Ascending aorta (tissue), 2 donors: Measurements from ENCODE around the gene UIMC1. TPM values are rescaled to one million over a fixed set of nuclear protein-coding genes. Genes with fewer than 3 reads are reported as not detected.

Experiments used
- DNase-seq, 2 donors: peaks; one replicate each; pipeline ENCODE4 v3.0.0-alpha.2; 2019; ENCODE audit warnings: low spot score in 2 of 2
- H3K27ac ChIP-seq, 2 donors: fragments of 200-600 bp; sonication (generic); one replicate each; pipeline ENCODE4 v1.5.1; 2016 to 2017; ENCODE audit warnings: mild to moderate bottlenecking in 1 of 2
- H3K27me3 ChIP-seq: fragments of 200-600 bp; sonication (generic); one replicate; pipeline ENCODE4 v1.5.1; 2017
- H3K36me3 ChIP-seq, 2 donors: fragments of 200-600 bp; sonication (generic); one replicate each; pipeline ENCODE4 v1.5.1; 2016
- H3K4me1 ChIP-seq, 2 donors: fragments of 200-600 bp; sonication (generic); one replicate each; pipeline ENCODE4 v1.5.1; 2016 to 2017; ENCODE audit warnings: mild to moderate bottlenecking in 1 of 2
- H3K4me3 ChIP-seq, 2 donors: fragments of 200-600 bp; sonication (generic); one replicate each; pipeline ENCODE4 v1.5.1; 2016 to 2017; ENCODE audit warnings: mild to moderate bottlenecking in 1 of 2
- H3K9me3 ChIP-seq, 2 donors: fragments of 200-600 bp; sonication (generic); one replicate each; pipeline ENCODE4 v1.5.1; 2016
- CTCF ChIP-seq, 3 experiments: fragments of 200-600 bp in 2 of 3; fragments of 450-650 bp in 1 of 3; sonication (generic) in 2 of 3; IDR thresholded peaks; one replicate each; pipeline ENCODE4 v1.5.1; 2016 to 2019; ENCODE audit warnings: antibody characterized with exemption in 3 of 3, mild to moderate bottlenecking in 1 of 3, moderate library complexity in 1 of 3
- intact Hi-C: fragments of 100-400 bp; cut with DNase I; formaldehyde crosslinking; loops from one replicate; pipeline ENCODE4 v1.15.1; 2023
- total RNA-seq: library from RNA; depleted of rRNA; stranded (reverse); fragments of >200 nt; gene quantifications from one replicate; pipeline ENCODE4 v1.1.0, GENCODE V29; 2016

UIMC1 gene
- total RNA-seq, 1 donor from 2014 or later = 32.5 TPM

DNA sequence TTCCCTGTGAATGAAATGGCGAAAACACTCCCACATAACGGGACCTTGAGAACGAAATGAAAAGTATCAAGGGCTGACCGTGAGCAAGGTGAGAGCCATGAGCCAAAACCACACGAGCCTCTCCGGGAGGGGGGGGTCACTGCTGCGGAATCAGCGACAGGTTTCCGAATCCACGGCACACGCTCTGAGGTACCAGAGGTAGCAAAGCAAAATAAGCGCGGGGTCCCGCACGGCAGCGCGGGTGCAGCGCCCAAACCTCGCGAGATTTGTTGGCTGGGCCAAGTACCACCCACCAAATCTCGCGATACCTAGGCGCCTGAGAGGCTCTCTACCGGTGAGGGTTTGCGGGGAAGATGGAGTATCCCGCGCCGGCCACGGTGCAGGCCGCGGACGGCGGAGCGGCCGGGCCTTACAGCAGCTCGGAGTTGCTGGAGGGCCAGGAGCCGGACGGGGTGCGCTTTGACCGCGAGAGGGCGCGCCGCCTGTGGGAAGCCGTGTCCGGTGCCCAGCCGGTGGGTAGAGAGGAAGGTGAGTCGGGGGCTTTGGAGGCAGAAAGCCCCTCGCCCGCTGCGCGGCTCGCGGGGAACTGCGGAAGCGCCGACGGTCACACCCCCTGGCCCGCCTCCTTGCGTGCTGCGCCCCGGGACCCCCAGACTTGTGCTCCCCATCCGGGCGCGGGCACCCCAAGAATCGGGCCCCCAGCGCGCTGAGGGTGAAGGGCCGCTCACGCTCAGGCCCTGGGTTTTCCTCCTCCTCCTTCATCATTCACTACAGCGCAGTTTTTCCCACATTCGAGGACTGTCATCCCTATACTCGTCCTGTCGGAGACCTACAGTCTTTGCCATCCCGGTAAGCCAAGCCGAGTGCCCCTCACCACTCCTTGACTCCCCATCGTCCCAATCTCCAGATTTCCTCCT, 16.1 kb upstream of the UIMC1 start, which contains the start of gene ZNF346:
Gene ZNF346 (plus strand): TSS at position 311 of the 917 bp plus-strand sequence. CDS start 43 bp downstream, at position 354.
- Histone ChIP-seq H3K9me3 (no peaks in the 10 kb centered on the region), H3K4me1 (peaks cover 0 to 7% of the 10 kb centered on the region in 2 donors), H3K36me3 (no peaks in the 10 kb centered on the region), H3K27ac (peak within 1 kb of the TSS; percentile 81 to 90), H3K4me3 (peak within 1 kb of the TSS; percentile 89 to 99), H3K27me3 (no peaks in the 10 kb centered on the region)
- DNase-seq = peak; percentile 59 to 94
- peak; percentile 50 to 68 (median 54) for TF ChIP-seq CTCF (IDR thresholded peaks at IDR 0.05)
- intact Hi-C loops = loop anchor here (1.0 kb wide), 1 partner anchor 16 kb away; the partner anchor contains the start of gene UIMC1

- no peak for DNase-seq
Measured at GRCh38 chr5:177020033-177020432, 13.5 kb upstream of the UIMC1 start.

GRCh38 chr5:177018341-177018740, 11.8 kb upstream of the UIMC1 start:
- DNase-seq = no peak
- Histone ChIP-seq H3K4me3 (no peak overlapping the region), H3K9me3 (no peaks in the 10 kb centered on the region), H3K27me3 (no peaks in the 10 kb centered on the region), H3K27ac (no peak overlapping the region), H3K4me1 (peaks cover 0 to 7% of the 10 kb centered on the region in 2 donors), H3K36me3 (no peaks in the 10 kb centered on the region)
- no peak for TF ChIP-seq CTCF (IDR thresholded peaks at IDR 0.05)
- intact Hi-C loops = no loop called here

More at GRCh38 chr5:177020033-177020432, 13.5 kb upstream of the UIMC1 start:
- Histone ChIP-seq H3K27ac (no peak overlapping the region), H3K36me3 (no peaks in the 10 kb centered on the region), H3K4me3 (no peak overlapping the region), H3K9me3 (no peaks in the 10 kb centered on the region), H3K27me3 (no peaks in the 10 kb centered on the region), H3K4me1 (peaks cover 0 to 7% of the 10 kb centered on the region in 2 donors)
- intact Hi-C loops = no loop called here
- no peak for TF ChIP-seq CTCF (IDR thresholded peaks at IDR 0.05)

DNA sequence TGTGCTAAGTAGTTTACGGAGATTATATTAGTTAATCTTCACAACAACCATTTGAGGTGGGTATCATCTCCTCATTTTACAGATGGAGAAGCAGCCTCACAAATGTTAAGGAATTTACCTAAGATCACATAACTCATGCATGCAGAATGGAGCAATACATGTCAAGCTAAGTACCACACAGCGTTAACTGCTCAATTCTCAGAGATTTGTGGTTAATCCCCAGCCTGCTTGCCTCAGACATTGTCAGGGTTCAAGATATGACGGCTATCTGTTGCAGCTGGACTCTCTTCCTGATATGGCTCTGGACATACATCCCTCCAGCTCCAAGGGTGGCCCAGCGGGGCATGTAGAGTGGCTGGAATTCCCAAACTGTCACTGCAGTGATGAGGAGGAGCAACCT, 8.6 kb upstream of the UIMC1 start:
- Histone ChIP-seq H3K27ac (no peak overlapping the region), H3K4me1 (peaks cover 0 to 6% of the 10 kb centered on the region in 2 donors), H3K27me3 (no peaks in the 10 kb centered on the region), H3K9me3 (no peaks in the 10 kb centered on the region), H3K4me3 (no peak overlapping the region), H3K36me3 (no peaks in the 10 kb centered on the region)
- intact Hi-C loops = no loop called here
- no peak for DNase-seq
- TF ChIP-seq CTCF (IDR thresholded peaks at IDR 0.05) = no peak

GRCh38 chr5:177010153-177010552, 3.6 kb upstream of the UIMC1 start:
- H3K27me3 ChIP-seq = no peaks in the 10 kb centered on the region

More at GRCh38 chr5:177010153-177010552, 3.6 kb upstream of the UIMC1 start:
- no peak for DNase-seq
- intact Hi-C loops = no loop called here
- H3K9me3 ChIP-seq = no peaks in the 10 kb centered on the region
- TF ChIP-seq CTCF (IDR thresholded peaks at IDR 0.05) = no peak
- no peak overlapping the region for H3K27ac ChIP-seq
- H3K36me3 ChIP-seq = no peaks in the 10 kb centered on the region
- peaks cover 0 to 6% of the 10 kb centered on the region in 2 donors for H3K4me1 ChIP-seq
- no peak overlapping the region for H3K4me3 ChIP-seq
